Prostate gland (tissue), 2 donors: ENCODE results near the gene ZNF598. TPM values are rescaled to one million over a fixed set of nuclear protein-coding genes. Genes with fewer than 3 reads are reported as not detected.
A peak's percentile ranks its signal among the peaks of the same experiment; 100 is the strongest.

Experiments
- DNase-seq: peaks from one replicate; pipeline ENCODE4 v3.0.0-alpha.2; 2019; ENCODE audit warnings: low spot score
- H3K27ac ChIP-seq, 2 donors: fragments of 200-600 bp; sonication (generic); 2 replicates each; pipeline ENCODE4 v1.5.1; 2017 to 2019
- H3K27me3 ChIP-seq: fragments of 200-600 bp; sonication (generic); replicated peaks from 2 replicates; pipeline ENCODE4 v1.5.1; 2019; ENCODE audit not compliant: insufficient read depth
- H3K36me3 ChIP-seq, 2 donors: fragments of 200-600 bp; sonication (generic); 1 replicate in 1 of 2; 2 replicates in 1 of 2; pipeline versions ENCODE4 v1.5.1 to v1.8.1; 2017 to 2019
- H3K4me1 ChIP-seq: fragments of 200-600 bp; sonication (generic); replicated peaks from 2 replicates; pipeline ENCODE4 v1.5.1; 2019
- H3K4me3 ChIP-seq, 2 donors: fragments of 200-600 bp; sonication (generic); 2 replicates each; pipeline ENCODE4 v1.5.1; 2017 to 2019
- H3K9me3 ChIP-seq: fragments of 200-600 bp; sonication (generic); 2 replicates; pipeline ENCODE4 v1.5.1; 2017
- POLR2A ChIP-seq: fragments of 450-650 bp; IDR thresholded peaks from one replicate; pipeline ENCODE4 v1.6.1; 2016; ENCODE audit warnings: antibody characterized with exemption, mild to moderate bottlenecking
- POLR2AphosphoS5 ChIP-seq: sonication (generic); formaldehyde crosslinking; IDR thresholded peaks from one replicate; pipeline ENCODE4 v1.6.1; 2017; ENCODE audit warnings: antibody characterized with exemption
- WGBS: methylation state at CpG from one replicate; pipeline ENCODE4 v1.1.5; 2018; 5-methylcytosine and 5-hydroxymethylcytosine counted together
- intact Hi-C: fragments of 100-400 bp; cut with DNase I; formaldehyde crosslinking; loops from one replicate; pipeline ENCODE4 v1.14.2; 2022
- total RNA-seq, 2 donors: library from RNA; depleted of rRNA; stranded (reverse); fragments of >200 nt; gene quantifications; one replicate each; pipeline ENCODE4 v1.1.0, GENCODE V29; 2016
- TF ChIP-seq, protein P1 (sequence below), 4 experiments: fragments of 200-600 bp in 2 of 4; fragments of 450-650 bp in 2 of 4; sonication (generic) in 2 of 4; IDR thresholded peaks; 1 replicate in 3 of 4; 2 replicates in 1 of 4; pipeline ENCODE4 v1.5.1; 2016 to 2019; ENCODE audit warnings: antibody characterized with exemption in 4 of 4, mild to moderate bottlenecking in 2 of 4, moderate library complexity in 2 of 4

Gene ZNF598
- total RNA-seq, 2 donors from 2014 or later: 30.7 to 74.3 TPM

DNA sequence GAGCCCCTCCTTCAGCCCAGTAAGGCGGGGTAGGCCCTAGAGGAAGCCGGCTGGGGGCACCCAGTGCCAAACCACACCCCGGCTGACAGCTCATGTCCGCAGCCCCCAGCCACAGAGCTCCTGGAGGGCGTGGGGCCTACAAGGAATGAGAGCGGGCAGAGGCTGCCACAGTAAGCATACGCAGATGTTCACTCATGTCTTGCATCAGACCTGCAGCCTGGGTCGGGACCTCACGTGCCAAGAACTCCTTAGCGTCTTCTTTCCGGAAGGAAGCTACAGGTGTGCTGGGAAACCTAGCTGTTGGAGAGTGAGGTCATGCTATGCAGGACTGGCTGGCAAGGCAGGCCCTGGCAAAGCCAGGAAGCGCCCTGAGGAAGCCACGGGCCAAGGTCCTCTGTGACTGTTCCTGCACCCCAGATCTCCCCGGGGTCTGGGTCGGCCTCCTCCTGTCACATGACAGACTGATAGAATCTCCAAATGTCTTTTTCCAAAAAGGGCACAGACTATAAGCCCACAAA is 1.6 kb downstream of the ZNF598 start:
- Histone ChIP-seq H3K9me3 (no peaks in the 10 kb centered on the region), H3K4me1 (peaks cover 29% of the 10 kb centered on the region), H3K27me3 (no peaks in the 10 kb centered on the region), H3K27ac (peak overlapping the region in 1 of 2 donors; percentile 69), H3K4me3 (peak overlapping the region in 1 of 2 donors; percentile 96), H3K36me3 (no peaks in the 10 kb centered on the region)
- WGBS: 44% methylated on average over 15 of the region's 15 CpGs
- TF ChIP-seq POLR2AphosphoS5 (no peak), POLR2A (peak; percentile 27)
- TF ChIP-seq, protein P1, sequence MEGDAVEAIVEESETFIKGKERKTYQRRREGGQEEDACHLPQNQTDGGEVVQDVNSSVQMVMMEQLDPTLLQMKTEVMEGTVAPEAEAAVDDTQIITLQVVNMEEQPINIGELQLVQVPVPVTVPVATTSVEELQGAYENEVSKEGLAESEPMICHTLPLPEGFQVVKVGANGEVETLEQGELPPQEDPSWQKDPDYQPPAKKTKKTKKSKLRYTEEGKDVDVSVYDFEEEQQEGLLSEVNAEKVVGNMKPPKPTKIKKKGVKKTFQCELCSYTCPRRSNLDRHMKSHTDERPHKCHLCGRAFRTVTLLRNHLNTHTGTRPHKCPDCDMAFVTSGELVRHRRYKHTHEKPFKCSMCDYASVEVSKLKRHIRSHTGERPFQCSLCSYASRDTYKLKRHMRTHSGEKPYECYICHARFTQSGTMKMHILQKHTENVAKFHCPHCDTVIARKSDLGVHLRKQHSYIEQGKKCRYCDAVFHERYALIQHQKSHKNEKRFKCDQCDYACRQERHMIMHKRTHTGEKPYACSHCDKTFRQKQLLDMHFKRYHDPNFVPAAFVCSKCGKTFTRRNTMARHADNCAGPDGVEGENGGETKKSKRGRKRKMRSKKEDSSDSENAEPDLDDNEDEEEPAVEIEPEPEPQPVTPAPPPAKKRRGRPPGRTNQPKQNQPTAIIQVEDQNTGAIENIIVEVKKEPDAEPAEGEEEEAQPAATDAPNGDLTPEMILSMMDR (IDR thresholded peaks at IDR 0.05): no peak
- intact Hi-C loops: no loop called here
- no peak for DNase-seq

DNA sequence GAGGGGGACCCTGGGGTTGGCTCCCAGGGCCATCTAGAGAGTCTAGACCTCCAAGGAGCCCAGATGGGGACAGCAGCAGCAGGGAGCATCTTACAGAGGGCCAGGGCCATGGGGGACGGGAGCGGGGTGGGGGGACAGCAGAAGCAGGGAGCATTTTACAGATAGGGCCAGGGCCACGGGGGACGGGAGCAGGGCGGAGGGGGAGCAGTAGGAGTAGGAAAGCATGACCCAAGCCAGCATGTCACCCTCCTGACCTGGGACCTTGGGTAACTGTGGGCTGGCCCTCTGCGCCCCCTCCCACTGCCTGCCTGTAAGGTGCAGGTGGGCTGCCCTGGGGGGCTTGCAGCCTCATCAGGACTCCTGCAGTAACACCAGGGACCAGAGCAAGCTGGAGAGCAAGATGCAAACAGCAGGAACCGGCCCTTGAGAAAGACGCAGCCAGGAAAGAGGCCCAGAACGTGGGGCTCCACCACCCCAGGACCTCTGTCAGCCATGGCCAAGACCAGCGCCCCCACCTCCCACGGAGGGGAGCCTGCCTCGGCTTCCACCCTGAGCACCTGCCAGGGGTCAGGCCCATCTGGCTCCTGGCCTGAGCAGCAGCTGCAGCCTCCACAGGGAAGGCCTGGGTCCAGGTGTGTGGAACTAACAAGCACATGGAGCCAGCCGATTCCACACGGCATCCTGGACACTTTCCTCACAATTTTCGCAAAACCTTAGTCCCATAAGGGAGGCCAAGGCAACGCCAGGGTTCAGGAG is 2.4 kb downstream of the ZNF598 start:
- H3K9me3 ChIP-seq: no peaks in the 10 kb centered on the region
- no peak overlapping the region for H3K27ac ChIP-seq
- no peak overlapping the region for H3K4me3 ChIP-seq
- H3K27me3 ChIP-seq: no peaks in the 10 kb centered on the region
- intact Hi-C loops: no loop called here
- no peaks in the 10 kb centered on the region for H3K36me3 ChIP-seq
- H3K4me1 ChIP-seq: peaks cover 29% of the 10 kb centered on the region
- DNase-seq: no peak
- WGBS: 76% methylated on average over 16 of the region's 16 CpGs
- TF ChIP-seq, protein P1 (IDR thresholded peaks at IDR 0.05): no peak
- TF ChIP-seq POLR2AphosphoS5: no peak
- no peak for TF ChIP-seq POLR2A

DNA sequence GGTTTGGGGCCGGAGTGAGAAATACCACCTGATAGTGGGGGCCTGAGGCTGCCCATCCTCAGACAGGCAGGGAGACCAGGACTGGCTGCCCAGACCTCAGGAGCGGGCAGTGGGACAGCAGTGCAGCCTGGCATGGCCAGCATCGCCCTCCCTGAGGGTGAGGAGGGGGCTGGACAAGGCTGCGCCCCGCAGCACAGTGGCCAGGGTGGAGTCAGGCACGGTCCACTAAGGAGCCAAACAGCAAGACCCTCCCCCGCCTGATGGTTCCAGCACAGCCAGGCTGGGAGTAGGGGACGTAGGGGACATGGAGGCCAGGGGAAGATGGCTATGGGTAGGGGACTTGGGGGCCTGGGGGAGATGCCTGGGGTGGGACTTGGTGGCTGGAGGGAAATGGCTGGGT is 3.3 kb downstream of the ZNF598 start:
- TF ChIP-seq, protein P1 (IDR thresholded peaks at IDR 0.05): no peak
- TF ChIP-seq POLR2A: no peak
- no peak for TF ChIP-seq POLR2AphosphoS5
- peaks cover 29% of the 10 kb centered on the region for H3K4me1 ChIP-seq
- 82% methylated on average over 8 of the region's 8 CpGs for WGBS
- no peaks in the 10 kb centered on the region for H3K27me3 ChIP-seq
- H3K36me3 ChIP-seq: peaks cover 4 to 8% of the 10 kb centered on the region in 2 donors
- no peaks in the 10 kb centered on the region for H3K9me3 ChIP-seq
- intact Hi-C loops: no loop called here
- DNase-seq: no peak
- H3K27ac ChIP-seq: no peak overlapping the region
- no peak overlapping the region for H3K4me3 ChIP-seq

DNA sequence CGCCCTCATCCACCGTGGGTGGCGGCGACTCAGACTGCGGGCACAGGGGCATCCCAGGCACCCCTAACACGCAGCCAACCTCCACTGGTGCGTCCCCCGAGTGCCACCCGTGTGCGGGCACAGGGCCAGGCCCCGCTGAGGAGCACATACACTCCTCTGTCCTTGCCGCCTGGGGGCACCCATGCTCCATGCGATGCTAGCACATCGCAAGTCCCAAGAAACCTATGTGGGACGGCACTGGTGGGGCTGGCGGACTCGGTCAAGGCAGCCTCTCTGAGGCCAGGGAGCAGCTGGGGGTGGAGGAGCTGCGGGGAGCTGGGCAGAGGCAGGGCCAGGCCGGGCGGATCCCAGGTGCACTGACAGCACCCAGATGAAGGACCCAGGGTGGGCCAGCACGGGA is 4.0 kb downstream of the ZNF598 start:
- H3K9me3 ChIP-seq: no peaks in the 10 kb centered on the region
- 76% methylated on average over 21 of the region's 21 CpGs for WGBS
- H3K27me3 ChIP-seq: no peaks in the 10 kb centered on the region
- peaks cover 4 to 12% of the 10 kb centered on the region in 2 donors for H3K36me3 ChIP-seq
- H3K27ac ChIP-seq: no peak overlapping the region
- no peak for DNase-seq
- intact Hi-C loops: no loop called here
- no peak overlapping the region for H3K4me3 ChIP-seq
- peaks cover 29% of the 10 kb centered on the region for H3K4me1 ChIP-seq
- no peak for TF ChIP-seq POLR2A
- TF ChIP-seq POLR2AphosphoS5: no peak
- TF ChIP-seq, protein P1 (IDR thresholded peaks at IDR 0.05): no peak
